HepG2 (cell line): ENCODE measurements around the gene DYNC2LI1. TPM values are rescaled to one million over a fixed set of nuclear protein-coding genes. Genes with fewer than 3 reads are reported as not detected.
A peak's percentile ranks its signal among the peaks of the same experiment; 100 is the strongest.

ENCODE experiments used
- HNRNPH1 ChIP-seq: fragments of 200-400 bp; formaldehyde crosslinking; optimal IDR thresholded peaks from 2 replicates; pipeline ENCODE3; 2017; ENCODE audit warnings: mild to moderate bottlenecking, low read depth, low read length
- NFYC ChIP-seq: IDR thresholded peaks from 2 replicates; pipeline ENCODE4 v1.6.1; 2016; ENCODE audit warnings: missing genetic modification reagents, missing compliant biosample characterization
- PHF5A ChIP-seq: IDR thresholded peaks from one replicate; pipeline ENCODE4 v1.6.1; 2018; ENCODE audit warnings: low read depth, missing genetic modification reagents; ENCODE audit not compliant: unreplicated experiment
- REXO4 ChIP-seq: sonication (generic); formaldehyde crosslinking; IDR thresholded peaks from 2 replicates; pipeline ENCODE4 v1.8.0; 2022; ENCODE audit warnings: missing genetic modification reagents, mild to moderate bottlenecking, borderline replicate concordance
- SMYD3 ChIP-seq: sonication (generic); formaldehyde crosslinking; IDR thresholded peaks from 2 replicates; pipeline ENCODE4 v1.8.1; 2023; ENCODE audit warnings: mild to moderate bottlenecking, missing genetic modification reagents
- WIZ ChIP-seq: sonication (generic); formaldehyde crosslinking; IDR thresholded peaks from 2 replicates; pipeline ENCODE4 v1.5.1; 2020; ENCODE audit warnings: mild to moderate bottlenecking, missing genetic modification reagents
- ZBTB21 ChIP-seq: sonication (generic); formaldehyde crosslinking; IDR thresholded peaks from 2 replicates; pipeline ENCODE4 v1.4.0; 2020; ENCODE audit warnings: missing genetic modification reagents
- ZNF296 ChIP-seq: sonication (generic); formaldehyde crosslinking; conservative IDR thresholded peaks from 2 replicates; pipeline ENCODE4 v1.5.0; 2020; ENCODE audit warnings: mild to moderate bottlenecking, missing genetic modification reagents
- ZNF382 ChIP-seq: sonication (generic); formaldehyde crosslinking; IDR thresholded peaks from 2 replicates; pipeline ENCODE4 v1.5.0; 2020; ENCODE audit warnings: missing genetic modification reagents, mild to moderate bottlenecking, borderline replicate concordance
- ZNF432 ChIP-seq: sonication (generic); formaldehyde crosslinking; IDR thresholded peaks from 2 replicates; pipeline ENCODE4 v1.5.0; 2020; ENCODE audit warnings: missing genetic modification reagents, mild to moderate bottlenecking, borderline replicate concordance
- ZNF547 ChIP-seq: sonication (generic); formaldehyde crosslinking; IDR thresholded peaks from 2 replicates; pipeline ENCODE4 v1.5.1; 2020; ENCODE audit warnings: mild to moderate bottlenecking, missing genetic modification reagents
- ZNF75D ChIP-seq: sonication (generic); formaldehyde crosslinking; IDR thresholded peaks from 2 replicates; pipeline ENCODE4 v1.8.1; 2023; ENCODE audit warnings: missing genetic modification reagents, mild to moderate bottlenecking, borderline replicate concordance
- ZSCAN21 ChIP-seq: sonication (generic); formaldehyde crosslinking; IDR thresholded peaks from 2 replicates; pipeline ENCODE4 v1.8.0; 2022; ENCODE audit warnings: mild to moderate bottlenecking, missing genetic modification reagents, moderate library complexity, borderline replicate concordance
- ZSCAN29 ChIP-seq: sonication (generic); formaldehyde crosslinking; conservative IDR thresholded peaks from 2 replicates; pipeline ENCODE4 v1.4.0; 2020; ENCODE audit warnings: mild to moderate bottlenecking, missing genetic modification reagents
- polyA plus RNA-seq, 8 experiments: library from polyadenylated mRNA; depleted of rRNA in 3 of 8; stranded (reverse) in 7 of 8; unstranded in 1 of 8; fragments of >200 nt; fragmentation: Illumina TruSeq in 4 of 8; extraction: Trizol in 4 of 8; gene quantifications; 2 replicates each; pipeline versions ENCODE4 v1.2.1 to v1.2.3, GENCODE V29; 2011 to 2016; ENCODE audit warnings: low read depth in 4 of 8, missing spikeins in 1 of 8, mixed read lengths in 1 of 8; ENCODE audit not compliant: insufficient read depth in 1 of 8
- total RNA-seq, 5 experiments: library from RNA; depleted of rRNA; stranded (reverse); fragments of >200 nt; fragmentation: Illumina TruSeq; extraction: Trizol; gene quantifications; 2 replicates each; pipeline ENCODE4 v1.2.3, GENCODE V29; 2016; ENCODE audit warnings: low read depth in 1 of 5
- TF ChIP-seq, protein P1 (sequence below): sonication (generic); formaldehyde crosslinking; conservative IDR thresholded peaks from 2 replicates; pipeline ENCODE4 v1.5.0; 2020; ENCODE audit warnings: missing genetic modification reagents
- TF ChIP-seq, protein P2 (sequence below): sonication (generic); formaldehyde crosslinking; IDR thresholded peaks from 2 replicates; pipeline ENCODE4 v1.5.0; 2020; ENCODE audit warnings: missing genetic modification reagents, mild to moderate bottlenecking, borderline replicate concordance
- TF ChIP-seq, protein P3 (sequence below), 2 experiments: IDR thresholded peaks; 2 replicates each; pipeline ENCODE4 v1.6.1; 2011 to 2012; ENCODE audit warnings: low read length in 2 of 2, borderline replicate concordance in 1 of 2, low read depth in 1 of 2, mild to moderate bottlenecking in 1 of 2, moderate library complexity in 1 of 2
- TF ChIP-seq, protein P4 (sequence below): sonication (generic); formaldehyde crosslinking; IDR thresholded peaks from 2 replicates; pipeline ENCODE4 v1.5.0; 2020; ENCODE audit warnings: missing genetic modification reagents

Gene DYNC2LI1
- total and polyA plus RNA-seq, 2 of the 13 experiments (the other 11 are each of a cell fraction or from before 2014, with no cell fraction given) = 16.9 to 23.2 TPM

DNA sequence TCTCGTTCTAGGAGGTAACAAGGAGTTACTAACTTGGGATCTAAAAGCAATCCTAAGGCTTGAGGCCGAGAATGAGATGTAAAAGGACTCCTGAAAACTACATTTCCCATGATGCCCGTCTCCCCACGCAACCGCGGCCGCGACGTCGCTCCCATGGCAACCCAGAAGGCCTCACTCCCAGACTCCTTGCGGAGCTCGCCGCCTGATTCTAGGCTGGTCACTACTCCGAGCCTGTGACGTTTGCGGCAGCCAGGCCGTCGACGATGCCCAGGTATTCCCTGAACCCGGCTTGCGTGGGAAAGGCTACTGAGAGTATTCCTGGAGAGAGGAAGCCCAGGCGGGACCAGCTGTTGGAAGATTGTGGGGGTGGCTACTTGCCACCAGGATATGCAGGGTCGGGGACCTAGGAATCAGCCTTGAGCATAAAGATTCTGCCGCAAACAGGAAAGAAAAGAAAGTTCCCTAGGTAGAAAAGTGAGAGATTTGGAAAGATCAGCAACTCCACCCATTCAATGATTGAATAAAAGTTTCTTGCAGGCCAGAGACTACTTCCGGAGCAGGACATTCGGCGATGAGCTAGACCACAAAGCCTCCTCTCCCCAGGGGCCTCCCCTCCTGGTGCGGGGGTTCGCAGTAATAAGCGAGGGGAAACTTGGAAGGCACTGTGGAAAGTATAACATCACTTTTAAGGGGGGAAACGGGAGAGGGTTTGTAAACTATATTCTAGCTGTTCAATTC, at the start of gene DYNC2LI1 (continued):
- TF ChIP-seq, protein P1, sequence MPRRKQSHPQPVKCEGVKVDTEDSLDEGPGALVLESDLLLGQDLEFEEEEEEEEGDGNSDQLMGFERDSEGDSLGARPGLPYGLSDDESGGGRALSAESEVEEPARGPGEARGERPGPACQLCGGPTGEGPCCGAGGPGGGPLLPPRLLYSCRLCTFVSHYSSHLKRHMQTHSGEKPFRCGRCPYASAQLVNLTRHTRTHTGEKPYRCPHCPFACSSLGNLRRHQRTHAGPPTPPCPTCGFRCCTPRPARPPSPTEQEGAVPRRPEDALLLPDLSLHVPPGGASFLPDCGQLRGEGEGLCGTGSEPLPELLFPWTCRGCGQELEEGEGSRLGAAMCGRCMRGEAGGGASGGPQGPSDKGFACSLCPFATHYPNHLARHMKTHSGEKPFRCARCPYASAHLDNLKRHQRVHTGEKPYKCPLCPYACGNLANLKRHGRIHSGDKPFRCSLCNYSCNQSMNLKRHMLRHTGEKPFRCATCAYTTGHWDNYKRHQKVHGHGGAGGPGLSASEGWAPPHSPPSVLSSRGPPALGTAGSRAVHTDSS (CRISPR knock-in tag) = no peak
- TF ChIP-seq, protein P2, sequence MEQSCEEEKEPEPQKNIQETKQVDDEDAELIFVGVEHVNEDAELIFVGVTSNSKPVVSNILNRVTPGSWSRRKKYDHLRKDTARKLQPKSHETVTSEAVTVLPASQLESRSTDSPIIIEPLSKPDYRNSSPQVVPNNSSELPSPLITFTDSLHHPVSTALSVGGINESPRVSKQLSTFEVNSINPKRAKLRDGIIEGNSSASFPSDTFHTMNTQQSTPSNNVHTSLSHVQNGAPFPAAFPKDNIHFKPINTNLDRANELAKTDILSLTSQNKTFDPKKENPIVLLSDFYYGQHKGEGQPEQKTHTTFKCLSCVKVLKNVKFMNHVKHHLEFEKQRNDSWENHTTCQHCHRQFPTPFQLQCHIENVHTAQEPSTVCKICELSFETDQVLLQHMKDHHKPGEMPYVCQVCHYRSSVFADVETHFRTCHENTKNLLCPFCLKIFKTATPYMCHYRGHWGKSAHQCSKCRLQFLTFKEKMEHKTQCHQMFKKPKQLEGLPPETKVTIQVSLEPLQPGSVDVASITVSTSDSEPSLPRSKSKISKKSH (CRISPR knock-in tag) = peak; percentile 87; the same call in 1 of the 2 replicates
- TF ChIP-seq ZNF382 (CRISPR knock-in tag) (no peak), NFYC (CRISPR knock-in tag) (peak; percentile 31; the same call in 1 of the 2 replicates), ZBTB21 (CRISPR knock-in tag) (peak; percentile 73), SMYD3 (CRISPR knock-in tag) (no peak), ZNF75D (CRISPR knock-in tag) (no peak), WIZ (CRISPR knock-in tag) (no peak), ZNF296 (CRISPR knock-in tag) (no peak), ZNF547 (peak; percentile 68), PHF5A (CRISPR knock-in tag) (peak; percentile 9), ZSCAN29 (CRISPR knock-in tag) (0 out of 2 replicates have a peak, but pooled peaks have one; percentile 67), ZSCAN21 (CRISPR knock-in tag) (0 out of 2 replicates have a peak, but pooled peaks have one; percentile 68), REXO4 (CRISPR knock-in tag) (no peak), HNRNPH1 (no peak), ZNF432 (no peak)
- TF ChIP-seq, protein P3, sequence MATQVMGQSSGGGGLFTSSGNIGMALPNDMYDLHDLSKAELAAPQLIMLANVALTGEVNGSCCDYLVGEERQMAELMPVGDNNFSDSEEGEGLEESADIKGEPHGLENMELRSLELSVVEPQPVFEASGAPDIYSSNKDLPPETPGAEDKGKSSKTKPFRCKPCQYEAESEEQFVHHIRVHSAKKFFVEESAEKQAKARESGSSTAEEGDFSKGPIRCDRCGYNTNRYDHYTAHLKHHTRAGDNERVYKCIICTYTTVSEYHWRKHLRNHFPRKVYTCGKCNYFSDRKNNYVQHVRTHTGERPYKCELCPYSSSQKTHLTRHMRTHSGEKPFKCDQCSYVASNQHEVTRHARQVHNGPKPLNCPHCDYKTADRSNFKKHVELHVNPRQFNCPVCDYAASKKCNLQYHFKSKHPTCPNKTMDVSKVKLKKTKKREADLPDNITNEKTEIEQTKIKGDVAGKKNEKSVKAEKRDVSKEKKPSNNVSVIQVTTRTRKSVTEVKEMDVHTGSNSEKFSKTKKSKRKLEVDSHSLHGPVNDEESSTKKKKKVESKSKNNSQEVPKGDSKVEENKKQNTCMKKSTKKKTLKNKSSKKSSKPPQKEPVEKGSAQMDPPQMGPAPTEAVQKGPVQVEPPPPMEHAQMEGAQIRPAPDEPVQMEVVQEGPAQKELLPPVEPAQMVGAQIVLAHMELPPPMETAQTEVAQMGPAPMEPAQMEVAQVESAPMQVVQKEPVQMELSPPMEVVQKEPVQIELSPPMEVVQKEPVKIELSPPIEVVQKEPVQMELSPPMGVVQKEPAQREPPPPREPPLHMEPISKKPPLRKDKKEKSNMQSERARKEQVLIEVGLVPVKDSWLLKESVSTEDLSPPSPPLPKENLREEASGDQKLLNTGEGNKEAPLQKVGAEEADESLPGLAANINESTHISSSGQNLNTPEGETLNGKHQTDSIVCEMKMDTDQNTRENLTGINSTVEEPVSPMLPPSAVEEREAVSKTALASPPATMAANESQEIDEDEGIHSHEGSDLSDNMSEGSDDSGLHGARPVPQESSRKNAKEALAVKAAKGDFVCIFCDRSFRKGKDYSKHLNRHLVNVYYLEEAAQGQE (IDR thresholded peaks at IDR 0.05; ENCODE audit: borderline replicate concordance in 1 of 2, low read depth in 1 of 2, low read length in 2 of 2) = no peak
- TF ChIP-seq, protein P4, sequence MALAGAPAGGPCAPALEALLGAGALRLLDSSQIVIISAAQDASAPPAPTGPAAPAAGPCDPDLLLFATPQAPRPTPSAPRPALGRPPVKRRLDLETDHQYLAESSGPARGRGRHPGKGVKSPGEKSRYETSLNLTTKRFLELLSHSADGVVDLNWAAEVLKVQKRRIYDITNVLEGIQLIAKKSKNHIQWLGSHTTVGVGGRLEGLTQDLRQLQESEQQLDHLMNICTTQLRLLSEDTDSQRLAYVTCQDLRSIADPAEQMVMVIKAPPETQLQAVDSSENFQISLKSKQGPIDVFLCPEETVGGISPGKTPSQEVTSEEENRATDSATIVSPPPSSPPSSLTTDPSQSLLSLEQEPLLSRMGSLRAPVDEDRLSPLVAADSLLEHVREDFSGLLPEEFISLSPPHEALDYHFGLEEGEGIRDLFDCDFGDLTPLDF (CRISPR knock-in tag) = no peak
